GM12873 (cell line): Measurements from ENCODE around the gene CCL18.

Experiments used
- TF ChIP-seq, protein P1 (sequence below): IDR thresholded peaks from 2 replicates; pipeline ENCODE4 v1.5.1; 2012; ENCODE audit warnings: low read depth, mild to moderate bottlenecking, moderate library complexity, low read length, control low read depth; ENCODE audit not compliant: insufficient read depth; ENCODE audit errors: missing control alignments

The CCL18 gene, protein sequence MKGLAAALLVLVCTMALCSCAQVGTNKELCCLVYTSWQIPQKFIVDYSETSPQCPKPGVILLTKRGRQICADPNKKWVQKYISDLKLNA

DNA sequence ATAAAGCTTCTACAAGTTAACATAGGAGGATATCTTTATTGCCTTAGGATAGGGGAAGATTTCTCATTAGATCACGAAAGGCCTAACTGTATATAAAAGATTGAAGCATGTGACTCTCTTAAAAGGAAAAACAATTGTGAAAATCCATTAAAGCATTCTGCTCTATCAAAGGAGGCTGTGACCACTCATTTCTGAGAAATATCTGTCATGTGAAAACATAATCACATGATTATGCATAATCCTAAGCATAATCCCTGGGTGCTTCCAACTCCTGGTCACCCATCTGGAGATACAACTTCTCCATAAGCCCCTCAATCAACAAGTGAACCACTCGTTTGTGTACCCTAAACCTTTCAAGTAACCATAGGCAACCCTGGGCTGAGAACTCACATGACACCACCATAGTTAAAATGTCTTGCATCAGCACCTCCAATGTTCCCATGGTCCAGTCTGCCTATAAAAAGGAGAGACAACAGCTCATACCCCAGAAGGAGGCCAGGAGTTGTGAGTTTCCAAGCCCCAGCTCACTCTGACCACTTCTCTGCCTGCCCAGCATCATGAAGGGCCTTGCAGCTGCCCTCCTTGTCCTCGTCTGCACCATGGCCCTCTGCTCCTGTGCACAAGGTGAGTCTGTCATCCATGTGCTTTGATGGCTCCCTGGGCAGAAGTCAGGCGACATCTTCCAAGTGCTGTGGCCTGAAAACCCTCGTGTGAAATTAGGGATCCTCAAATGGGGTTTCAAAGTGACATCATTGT, at the start of gene CCL18:
TSS of gene CCL18 (plus strand) at position 487 of the 756 bp plus-strand sequence. CDS start at position 558, 71 bp downstream.
- TF ChIP-seq, protein P1, sequence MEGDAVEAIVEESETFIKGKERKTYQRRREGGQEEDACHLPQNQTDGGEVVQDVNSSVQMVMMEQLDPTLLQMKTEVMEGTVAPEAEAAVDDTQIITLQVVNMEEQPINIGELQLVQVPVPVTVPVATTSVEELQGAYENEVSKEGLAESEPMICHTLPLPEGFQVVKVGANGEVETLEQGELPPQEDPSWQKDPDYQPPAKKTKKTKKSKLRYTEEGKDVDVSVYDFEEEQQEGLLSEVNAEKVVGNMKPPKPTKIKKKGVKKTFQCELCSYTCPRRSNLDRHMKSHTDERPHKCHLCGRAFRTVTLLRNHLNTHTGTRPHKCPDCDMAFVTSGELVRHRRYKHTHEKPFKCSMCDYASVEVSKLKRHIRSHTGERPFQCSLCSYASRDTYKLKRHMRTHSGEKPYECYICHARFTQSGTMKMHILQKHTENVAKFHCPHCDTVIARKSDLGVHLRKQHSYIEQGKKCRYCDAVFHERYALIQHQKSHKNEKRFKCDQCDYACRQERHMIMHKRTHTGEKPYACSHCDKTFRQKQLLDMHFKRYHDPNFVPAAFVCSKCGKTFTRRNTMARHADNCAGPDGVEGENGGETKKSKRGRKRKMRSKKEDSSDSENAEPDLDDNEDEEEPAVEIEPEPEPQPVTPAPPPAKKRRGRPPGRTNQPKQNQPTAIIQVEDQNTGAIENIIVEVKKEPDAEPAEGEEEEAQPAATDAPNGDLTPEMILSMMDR, result no peak

DNA sequence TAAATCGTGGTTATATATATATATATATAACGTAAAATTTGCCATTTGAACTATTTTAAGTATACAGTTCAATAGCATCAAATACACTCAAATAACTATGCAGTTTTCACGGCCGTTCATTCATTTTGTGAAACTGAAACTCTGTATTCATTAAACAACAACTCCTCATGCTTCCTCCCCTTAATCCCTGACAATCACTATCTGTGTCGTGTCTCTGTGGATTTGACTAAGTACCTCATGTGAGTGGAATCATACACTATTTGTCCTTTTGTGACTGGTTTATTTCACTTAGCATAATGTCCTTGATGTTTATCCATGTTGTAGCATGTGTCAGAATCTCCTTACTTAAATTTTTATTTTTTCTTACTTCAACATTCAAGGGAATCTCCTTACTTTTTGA, 49.1 kb upstream of the CCL18 start:
- TF ChIP-seq, protein P1, result no peak

DNA sequence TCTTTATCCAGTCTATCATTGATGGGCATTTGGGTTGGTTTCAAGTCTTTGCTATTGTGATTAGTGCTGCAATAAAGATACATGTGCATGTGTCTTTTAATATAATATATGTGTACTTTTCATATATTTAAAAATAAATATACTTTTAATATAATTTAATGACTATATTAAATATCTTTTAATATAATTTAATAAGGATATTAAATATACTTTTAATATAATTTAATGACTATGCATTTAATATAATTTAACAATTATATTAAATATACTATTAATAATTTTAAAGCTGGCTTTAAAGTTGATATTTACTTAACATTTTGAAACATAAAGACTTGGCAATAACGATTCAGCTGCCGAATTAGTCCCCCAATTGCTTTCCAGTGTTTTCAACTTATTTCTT, 47.5 kb upstream of the CCL18 start:
- TF ChIP-seq, protein P1, result no peak

DNA sequence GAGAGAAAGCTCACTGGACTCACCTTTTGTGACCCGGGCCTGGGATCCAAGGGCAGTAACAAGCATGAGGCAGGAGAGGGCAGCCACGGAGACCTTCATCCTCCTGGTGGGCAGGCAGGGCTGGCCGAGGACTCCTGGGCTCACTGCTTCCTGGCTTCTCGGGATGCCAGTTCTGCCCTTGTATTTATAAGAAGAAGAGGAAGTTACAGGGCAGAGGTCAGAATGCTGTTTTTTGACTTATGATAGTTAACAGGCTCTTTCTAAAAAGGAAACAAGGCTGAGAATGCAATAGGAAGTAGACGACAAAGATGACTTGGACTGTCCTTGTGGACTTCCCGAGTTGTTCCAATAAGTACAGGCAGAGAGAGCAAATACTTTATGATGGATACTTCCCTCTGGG, 46.3 kb upstream of the CCL18 start, which contains the start of gene CCL23:
TSS of gene CCL23 (minus strand) at position 174 of the 400 bp plus-strand sequence. CDS start at position 99, 75 bp downstream.
- TF ChIP-seq, protein P1, result no peak

DNA sequence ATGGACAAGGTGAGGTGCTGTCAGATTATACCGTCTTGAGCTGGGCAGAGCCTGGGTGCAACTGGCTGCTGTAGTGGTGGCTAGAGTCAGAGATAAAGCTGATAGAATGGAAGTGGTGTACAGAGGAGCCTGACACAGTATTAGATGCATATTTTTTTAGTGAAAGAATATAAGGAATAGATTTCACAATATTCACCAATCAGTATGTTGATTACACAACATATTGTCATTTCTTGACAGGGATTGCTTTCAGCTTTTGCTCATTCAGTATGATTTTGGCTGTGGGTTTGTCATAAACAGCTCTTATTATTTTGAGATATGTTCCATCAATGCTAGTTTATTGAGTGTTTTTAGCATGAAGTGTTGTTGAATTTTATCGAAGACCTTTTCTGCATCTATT, 44.6 kb upstream of the CCL18 start:
- TF ChIP-seq, protein P1, result no peak

DNA sequence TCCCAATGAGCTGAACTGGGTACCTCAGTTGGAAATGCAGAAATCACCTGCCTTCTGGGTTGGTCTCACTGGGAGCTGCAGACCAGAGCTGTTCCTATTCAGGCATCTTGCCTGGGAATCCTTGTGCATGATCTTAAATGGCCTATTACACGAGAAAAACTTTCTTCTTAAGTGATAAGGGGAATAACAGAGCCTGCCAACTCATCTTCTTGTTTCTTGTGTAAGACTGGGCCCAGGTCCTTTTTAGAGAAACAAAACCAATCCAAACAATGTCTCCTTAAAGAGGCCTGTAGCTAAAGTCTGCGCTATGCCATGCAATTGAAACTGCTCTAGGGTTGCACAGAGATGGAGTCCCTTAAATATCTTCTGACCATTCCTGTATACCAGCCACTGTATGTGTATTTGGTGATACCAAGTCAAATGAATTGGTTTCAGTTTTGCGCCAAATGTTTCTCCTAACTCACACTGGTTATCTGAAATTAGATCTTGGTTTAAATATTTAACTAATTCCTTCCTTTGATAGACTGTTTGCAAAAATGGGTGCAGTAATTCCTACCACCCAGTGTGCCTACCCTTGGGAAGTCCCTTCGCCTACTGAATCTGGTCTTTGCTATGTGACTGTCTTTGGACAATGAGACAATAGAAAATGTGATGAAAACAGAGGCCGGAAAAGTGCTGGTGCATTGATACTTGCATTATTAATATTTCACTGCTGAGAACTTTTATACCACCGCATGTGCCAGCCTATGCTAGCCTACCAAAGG, 39.8 kb upstream of the CCL18 start:
- TF ChIP-seq, protein P1, result no peak

DNA sequence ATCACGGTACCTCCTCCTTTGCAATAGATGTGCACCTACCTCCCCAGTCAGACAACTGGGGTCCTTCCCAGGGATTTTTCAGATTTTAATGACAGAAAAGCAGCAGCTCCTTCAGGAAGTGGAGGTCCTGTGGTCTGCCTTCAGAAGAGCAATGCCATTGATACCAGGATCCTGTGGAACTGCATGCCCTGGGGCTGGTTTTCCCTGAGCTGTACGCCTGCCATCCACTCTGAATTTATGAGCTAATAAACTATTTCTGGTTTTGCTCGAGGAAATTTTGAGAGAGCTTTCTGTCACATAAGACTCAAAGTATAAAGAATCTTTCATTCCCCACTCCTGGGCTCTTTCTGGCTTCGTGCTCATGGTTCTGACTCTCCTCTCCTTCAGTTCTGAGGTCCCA, 36.3 kb upstream of the CCL18 start:
- TF ChIP-seq, protein P1, result no peak
